HuH-7.5 (cell line): ENCODE results near the gene TBC1D16.

ENCODE experiments used
- DNase-seq: peaks from one replicate; pipeline ENCODE4 v3.0.0; 2011; ENCODE audit warnings: low spot score

Gene TBC1D16, protein sequence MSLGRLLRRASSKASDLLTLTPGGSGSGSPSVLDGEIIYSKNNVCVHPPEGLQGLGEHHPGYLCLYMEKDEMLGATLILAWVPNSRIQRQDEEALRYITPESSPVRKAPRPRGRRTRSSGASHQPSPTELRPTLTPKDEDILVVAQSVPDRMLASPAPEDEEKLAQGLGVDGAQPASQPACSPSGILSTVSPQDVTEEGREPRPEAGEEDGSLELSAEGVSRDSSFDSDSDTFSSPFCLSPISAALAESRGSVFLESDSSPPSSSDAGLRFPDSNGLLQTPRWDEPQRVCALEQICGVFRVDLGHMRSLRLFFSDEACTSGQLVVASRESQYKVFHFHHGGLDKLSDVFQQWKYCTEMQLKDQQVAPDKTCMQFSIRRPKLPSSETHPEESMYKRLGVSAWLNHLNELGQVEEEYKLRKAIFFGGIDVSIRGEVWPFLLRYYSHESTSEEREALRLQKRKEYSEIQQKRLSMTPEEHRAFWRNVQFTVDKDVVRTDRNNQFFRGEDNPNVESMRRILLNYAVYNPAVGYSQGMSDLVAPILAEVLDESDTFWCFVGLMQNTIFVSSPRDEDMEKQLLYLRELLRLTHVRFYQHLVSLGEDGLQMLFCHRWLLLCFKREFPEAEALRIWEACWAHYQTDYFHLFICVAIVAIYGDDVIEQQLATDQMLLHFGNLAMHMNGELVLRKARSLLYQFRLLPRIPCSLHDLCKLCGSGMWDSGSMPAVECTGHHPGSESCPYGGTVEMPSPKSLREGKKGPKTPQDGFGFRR

GRCh38 chr17:80035687-80035936 is at the start of gene TBC1D16:
TSS of gene TBC1D16 (minus strand) at chr17:80035872. CDS start at chr17:80013547, 22,325 bp downstream.
- no peak for DNase-seq

- no peak for DNase-seq
These were observed 49.1 kb upstream of the TBC1D16 start for GRCh38 chr17:80084773-80085172.

DNA sequence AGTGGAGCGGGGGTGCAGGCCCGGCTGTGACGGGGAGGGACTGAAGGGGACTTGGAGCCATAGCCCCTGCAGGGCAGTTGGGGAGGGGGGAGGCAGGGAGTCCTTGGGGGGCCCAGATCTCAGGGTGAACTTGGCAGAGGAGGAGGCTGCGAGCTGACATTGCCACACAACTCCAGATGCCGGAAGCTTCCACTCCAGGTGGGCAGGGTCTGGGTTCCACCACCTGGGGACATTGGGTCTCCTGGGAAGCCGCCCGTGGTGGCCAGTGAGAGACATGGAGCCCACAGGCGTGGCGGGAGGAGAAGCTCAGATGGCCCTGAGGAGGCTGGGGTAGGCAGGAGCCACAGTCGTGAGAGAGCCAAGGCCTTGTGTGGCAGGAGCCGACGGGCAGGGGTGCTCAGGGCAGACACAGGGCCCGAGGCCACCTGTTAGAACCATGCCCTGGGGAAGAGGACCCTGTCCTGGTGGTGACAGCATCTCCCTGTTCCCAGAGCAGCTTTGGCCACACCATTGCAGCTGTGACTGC is 47.5 kb upstream of the TBC1D16 start:
- no peak for DNase-seq

DNA sequence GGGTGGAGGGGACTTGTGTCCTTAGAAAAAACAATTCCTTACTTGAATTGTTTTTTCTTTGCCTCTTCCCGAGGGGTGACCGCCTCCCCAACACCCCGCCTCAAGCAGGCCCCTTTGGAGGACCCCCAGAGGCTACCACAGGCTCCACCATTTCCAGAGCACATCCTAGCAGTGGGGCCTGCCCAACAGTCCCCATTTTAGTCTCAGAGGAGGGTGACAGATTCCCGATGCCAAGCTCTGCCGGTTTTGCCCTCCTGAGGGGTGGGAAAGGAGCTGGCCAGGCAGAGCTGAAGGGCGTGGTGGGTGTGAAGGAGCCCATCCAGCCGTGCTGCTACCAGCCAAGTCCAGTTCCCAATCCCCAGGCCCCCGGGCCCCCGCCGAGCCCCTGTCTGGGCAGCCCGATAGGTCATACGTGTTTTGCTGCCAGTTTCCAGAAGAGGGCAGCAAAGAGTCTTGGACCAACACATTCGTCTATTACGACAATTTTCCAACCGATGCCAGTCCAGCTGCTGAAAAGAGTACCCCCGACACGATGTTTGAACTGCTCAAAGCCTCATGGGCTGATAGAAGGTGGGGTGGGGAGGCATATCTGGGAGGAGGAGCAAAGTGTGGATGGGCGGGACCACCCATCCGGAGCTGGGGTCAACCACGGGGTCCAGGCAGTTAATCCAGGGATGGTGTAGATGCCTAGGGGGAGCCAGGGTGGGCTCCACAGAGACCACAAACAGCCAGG is 46.9 kb upstream of the TBC1D16 start:
- peak; percentile 85 for DNase-seq

- DNase-seq = no peak
These were observed 45.9 kb upstream of the TBC1D16 start for GRCh38 chr17:80081596-80081995.

- no peak for DNase-seq
These were observed 44.4 kb upstream of the TBC1D16 start for GRCh38 chr17:80080081-80080480.

DNA sequence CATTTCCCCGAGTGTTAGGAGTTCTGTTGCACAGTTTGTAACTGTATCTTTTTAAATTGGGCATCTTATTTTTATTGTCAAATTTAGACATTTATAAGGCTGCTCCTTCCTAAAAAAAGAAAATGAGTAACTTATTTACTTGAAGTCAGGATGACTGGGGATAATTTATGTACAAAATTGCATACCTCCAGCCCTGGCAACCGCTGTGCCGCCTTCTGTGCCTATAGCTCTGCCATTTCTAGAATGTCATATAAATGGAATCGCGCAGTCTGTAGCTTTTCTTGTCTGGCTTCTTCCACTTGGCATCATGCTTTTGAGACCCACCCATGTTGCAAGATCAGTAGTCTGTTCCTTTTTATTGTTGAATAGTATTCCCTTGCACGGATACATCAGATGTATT is 36.7 kb upstream of the TBC1D16 start:
- no peak for DNase-seq

DNA sequence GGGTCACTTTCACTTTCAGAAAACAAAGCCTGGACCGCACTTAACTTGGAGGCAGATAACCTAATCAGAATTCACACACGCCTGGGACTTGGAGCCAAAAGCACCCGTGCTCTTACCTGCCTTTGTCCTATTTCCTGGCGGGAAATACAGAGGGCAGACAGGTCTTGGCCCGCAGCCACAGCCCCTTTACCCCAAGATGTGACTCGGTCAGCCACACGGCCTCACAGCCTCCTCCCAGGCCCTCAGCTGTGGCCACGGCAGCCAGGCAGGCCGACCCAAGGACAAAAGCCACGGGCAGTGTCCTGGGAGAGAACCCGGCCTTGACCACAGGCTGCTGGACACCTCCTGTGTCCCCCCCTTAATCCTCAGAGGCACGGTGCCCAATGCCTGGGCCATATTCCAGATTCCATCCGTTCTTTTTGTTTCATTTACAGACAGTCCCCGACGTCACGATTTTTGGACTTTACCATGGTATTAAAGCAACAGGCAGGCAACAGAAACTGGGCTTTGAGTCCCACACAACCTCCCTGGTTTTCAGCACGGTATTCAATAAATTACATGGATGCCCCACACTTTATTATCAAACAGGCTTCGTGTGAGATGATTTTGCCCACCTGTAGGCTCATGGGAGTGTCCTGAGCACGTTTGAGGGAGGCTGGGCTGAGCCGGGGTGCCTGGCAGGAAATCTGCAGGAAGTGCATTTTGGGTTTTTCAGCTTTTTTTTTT is 35.6 kb upstream of the TBC1D16 start:
- DNase-seq = no peak

GRCh38 chr17:80070375-80071115 is 34.9 kb upstream of the TBC1D16 start:
- no peak for DNase-seq

DNA sequence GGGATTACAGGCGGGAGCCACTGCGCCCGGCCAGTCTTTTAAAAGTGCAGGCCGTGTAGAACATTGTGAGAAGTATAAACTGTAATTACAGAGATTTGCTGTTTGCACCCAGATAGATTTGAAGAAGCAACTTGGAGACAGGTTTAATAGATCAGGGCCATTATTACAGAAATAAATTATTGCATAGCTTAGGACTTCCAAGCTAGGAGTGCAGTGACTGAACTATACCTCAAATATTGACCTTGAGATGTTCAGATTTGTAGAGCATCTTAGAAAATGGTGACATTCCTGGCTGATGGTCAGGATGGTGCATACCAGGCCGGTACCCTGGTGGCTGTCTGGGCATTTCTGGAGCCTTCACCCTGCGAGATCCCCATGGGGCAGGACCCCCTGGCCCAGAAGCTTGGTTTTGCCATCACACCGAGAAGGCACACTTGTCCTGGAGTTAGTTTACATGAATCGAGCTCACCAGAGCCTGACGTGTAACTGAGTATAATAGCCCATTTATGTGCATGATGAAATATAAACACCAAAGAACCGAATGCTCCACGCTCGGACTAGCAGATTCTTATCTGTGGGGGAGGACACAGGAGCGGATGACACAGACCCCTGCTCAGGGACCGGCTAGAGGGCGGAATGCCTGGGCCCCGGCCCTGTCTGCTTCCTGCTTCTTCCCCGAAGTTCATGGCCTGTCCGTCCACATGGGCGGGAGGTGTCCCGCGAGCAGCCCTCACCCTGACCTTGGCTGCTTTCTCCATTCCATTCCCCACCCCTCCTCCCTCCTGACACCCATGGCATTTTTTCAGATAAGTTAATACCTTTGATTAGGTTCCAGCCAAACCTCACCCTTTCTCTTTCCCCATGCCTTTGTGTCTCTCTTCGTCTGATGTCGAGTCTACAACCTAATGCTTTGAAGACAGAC is 32.9 kb upstream of the TBC1D16 start:
- no peak for DNase-seq

DNA sequence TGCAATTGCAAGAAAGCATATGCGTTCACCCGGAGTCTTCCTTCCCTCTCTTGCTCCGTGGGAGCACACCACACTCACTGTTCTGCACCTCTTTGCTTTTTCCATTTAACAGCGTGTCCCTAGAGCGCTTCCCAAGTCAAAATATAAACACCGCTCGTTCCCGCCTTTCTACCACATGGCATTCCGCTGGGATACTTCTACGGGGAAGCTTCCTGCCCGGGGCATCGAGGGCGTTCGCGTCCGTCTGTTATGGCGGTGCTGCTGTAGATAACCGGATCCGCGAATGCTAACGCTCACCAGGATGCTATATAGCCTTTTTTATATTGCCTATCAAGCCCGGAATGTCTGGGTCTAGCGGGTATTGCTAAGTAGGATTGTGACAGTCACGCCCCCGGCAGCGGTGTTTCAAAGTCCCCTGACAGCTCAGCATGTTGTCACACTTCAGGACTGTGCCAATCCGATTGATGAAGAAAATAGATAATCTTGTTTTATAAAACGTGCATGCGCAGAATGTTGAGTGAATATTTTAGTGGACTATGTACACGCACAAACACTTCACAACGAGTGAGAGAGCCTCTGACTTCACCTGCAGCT is 31.8 kb upstream of the TBC1D16 start:
- no peak for DNase-seq

GRCh38 chr17:80065478-80066170 is 30.0 kb upstream of the TBC1D16 start:
- no peak for DNase-seq

DNA sequence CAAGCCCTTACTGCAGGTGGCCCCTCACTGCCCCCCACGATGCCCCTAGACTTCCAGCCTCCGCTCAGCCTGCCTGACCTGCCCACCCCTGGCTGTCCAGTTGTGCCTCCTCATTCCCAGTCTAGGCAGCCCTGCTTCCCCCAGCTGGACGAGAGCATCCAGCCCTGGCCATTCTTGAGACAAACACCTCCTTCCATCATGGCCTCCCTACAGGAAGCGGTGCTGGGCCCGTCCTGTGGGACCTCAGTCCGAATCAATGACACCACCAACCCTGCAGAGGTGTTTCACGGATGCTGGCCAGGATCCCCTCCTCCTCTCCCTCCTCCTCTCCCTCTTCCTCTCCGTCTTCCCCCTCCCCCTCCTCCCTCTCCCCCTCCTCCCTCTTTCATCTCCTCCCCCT is 29.0 kb upstream of the TBC1D16 start:
- DNase-seq = no peak

DNA sequence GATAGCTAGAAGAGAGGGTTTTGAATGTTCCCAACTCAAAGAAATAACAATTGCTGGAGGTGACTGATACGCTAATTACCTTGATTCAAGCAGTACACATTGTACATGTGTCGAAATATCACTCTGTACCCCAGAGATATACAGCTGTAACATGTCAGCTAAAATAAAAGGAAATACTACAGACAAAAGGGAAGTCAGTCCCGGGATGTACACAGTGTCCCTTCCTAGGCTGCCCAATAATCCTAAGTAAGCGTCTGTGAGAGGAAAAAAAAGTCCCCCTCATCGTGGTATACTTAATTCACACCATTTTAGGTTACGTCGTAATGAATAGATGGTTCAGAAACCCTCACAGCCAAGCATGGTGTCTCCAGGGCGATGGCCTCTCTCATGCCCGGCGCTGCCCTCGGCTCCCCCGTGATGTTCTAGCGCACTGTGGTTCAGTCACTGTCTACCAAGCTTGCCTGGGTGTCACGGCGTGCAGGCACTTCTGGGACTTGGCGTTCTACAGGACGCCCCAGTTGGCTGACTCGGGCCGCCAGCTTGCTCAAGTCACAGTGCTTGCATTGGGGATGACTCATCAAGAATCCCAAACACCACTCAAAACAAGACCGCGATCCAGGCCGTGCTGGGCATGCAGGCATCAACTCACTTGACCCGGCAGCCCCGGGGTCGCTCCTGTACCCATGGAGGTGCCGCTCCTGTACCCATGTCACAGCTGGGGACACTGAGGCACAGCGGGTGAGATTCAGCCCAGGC is 28.3 kb upstream of the TBC1D16 start:
- no peak for DNase-seq

- DNase-seq = no peak
These were observed 25.7 kb upstream of the TBC1D16 start for GRCh38 chr17:80061421-80061820.

GRCh38 chr17:80060644-80061043 is 25.0 kb upstream of the TBC1D16 start:
- DNase-seq = no peak

GRCh38 chr17:80058311-80058955 is 22.8 kb upstream of the TBC1D16 start:
- no peak for DNase-seq

DNA sequence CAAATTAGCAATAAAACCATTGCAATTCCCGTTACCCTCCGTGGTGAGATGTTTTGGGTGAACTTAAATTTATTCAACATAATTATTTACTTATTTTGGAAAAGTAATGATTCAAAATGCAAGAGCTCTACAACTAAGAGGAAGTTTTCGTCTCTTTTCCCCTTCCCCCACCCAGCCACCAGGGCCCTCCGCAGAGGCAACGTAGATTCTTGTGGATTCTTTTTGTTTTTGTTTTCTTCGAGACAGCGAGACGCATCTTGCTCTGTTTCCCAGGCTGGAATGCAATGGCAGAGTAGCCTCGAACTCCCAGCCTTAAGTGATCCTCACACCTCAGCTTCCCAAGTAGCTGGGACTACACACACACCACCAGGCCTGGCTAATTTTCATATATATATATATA is 19.9 kb upstream of the TBC1D16 start:
- DNase-seq = no peak
